ENCODE data around the gene DDX10.

- TF ChIP-seq CTCF (IDR thresholded peaks at IDR 0.05): no peak
- TF ChIP-seq POLR2A (IDR thresholded peaks at IDR 0.05): no peak
These were observed 1.6 kb upstream of the DDX10 start for GRCh38 chr11:108663154-108663877.

Measured in esophagus squamous epithelium (tissue), 4 donors.